ENCODE measurements around the gene GPR87.
A peak's percentile ranks its signal among the peaks of the same experiment; 100 is the strongest.

Gene GPR87

GRCh38 chr3:151281671-151282324, 34.8 kb downstream of the GPR87 start:
- DNase-seq, result no peak

GRCh38 chr3:151278230-151278629, 38.4 kb downstream of the GPR87 start, which contains the start of gene P2RY14:
P2RY14 (minus strand) TSS chr3:151278542; CDS start chr3:151214316, 64,226 bp downstream.
- DNase-seq, result no peak

GRCh38 chr3:151276687-151277042, 40.0 kb downstream of the GPR87 start:
- peak; percentile 11 for DNase-seq

DNA sequence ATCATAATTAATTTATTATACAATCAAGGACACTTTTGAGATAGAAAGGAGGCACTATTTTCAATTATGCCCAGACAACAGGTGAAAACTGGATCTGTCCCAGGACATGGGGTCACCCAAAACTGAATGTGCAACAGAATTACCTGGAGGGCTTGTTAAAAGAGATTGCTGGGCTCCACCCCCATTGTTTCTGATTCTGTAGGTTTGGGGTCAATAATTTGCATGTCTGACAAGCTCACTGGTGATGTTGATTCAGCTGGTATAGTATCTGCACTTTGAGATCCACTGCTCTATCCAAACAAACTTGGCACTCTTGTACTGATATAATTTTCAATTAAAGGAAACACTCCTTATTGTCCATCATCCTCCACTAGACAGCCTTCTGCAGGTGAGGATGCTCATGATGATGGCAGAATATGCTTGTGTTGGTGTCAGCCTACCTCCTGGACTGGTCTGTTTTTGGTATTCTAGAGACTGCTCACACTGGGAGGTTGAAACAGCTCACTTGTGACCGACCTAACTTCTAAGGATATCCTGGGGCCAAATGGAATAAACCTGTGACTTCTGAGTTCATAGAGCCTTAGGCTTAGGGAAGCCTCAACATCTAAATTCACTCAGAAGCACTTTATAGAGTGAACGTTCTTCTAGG, 40.5 kb downstream of the GPR87 start:
- peak; percentile 62 for DNase-seq

DNA sequence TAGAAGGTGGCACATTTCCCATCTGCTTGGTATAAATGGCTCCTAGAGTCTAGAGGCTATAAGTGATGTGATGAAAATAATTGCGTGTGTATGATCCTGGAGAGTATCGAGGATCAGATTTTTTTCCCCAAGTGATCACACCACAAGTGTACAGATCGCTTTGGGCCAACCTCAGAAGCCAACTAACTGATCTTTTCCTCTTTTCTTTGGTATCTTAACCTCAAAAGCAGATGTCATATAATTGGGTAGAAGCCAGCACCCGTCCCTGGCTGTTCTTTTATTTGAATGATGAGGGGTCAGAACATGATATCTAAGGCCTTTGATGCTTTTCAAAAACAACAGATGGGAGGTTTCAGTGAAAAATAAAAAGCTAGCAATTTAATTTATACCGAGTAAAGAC, 41.5 kb downstream of the GPR87 start:
- peak; percentile 71 for DNase-seq

DNA sequence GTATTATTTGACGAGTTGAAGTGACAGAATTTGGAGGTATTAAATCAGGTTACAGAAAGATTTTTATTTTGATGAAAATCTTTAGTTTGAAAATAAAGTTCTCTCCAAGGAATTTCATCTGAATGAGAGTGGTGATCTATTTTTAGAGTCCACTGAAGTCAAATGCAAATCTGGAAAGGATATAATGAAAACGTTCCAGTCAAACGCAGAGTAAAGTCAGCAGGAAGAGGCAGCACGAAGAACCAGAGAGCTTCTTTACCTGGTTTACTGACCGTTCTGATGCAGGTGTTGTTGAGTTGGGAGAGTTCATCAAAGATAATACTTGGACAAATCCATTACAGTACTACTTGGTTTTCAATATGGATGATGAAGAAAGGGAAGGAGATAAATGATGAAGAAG, 47.0 kb downstream of the GPR87 start:
- DNase-seq, result no peak

GRCh38 chr3:151268267-151269235, 48.1 kb downstream of the GPR87 start:
- DNase-seq, result no peak

DNA sequence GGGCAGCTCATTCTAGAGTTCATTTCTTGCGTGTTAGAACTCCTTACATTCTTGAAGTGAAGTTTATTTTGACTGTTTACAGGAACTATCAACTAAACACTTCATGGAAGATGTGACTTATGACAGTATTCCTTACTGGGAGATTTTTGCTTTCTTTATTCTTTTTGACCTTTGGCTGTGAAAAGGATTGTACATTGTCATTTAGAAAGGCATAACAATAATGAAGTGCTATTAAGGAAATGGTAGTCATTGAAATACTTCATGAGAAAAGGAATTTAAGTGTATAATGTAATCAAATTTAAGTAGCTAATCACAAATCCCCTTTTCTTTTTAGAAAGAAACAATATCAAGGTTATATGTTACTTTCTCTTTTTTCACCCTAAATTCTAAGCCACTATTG, 49.6 kb downstream of the GPR87 start:
- no peak for DNase-seq

DNA sequence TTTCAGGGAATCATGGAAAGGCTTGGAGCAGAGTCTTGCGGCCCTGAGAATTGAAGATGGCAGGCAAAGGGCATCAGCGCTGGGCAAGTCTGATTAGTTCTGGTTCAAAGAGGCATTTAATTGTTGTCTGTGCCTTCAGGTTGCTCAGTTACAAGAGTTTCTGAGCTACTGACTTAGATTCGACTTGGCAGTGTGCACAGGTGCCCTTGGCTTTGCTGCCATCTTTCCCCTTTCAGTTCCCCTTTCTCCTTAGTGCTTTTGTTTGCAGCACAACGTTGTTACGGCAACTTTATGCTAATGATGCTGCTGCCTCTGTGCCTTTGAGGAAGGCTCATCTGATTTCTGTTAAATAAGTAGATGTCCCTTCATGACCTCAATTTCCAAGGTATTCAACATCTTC, 50.8 kb downstream of the GPR87 start:
- peak; percentile 2 for DNase-seq

DNA sequence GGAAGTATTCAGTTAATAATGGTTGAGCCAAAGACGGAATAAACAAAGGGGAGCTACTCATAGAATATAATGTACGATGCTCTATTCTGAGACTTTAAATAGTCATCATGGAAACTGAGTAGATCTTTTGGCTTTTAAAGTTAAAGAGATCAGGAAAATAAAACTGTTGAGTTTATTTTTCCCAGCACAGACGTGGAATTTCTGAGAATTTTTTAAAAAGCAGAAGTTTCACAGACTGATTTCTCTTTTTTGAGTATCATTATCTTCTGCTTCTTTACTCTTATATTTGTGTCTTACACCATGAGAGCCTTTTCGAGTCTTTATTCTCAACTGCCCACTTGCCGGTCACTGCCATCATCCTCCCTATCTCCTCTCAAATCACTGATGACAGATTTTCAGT, 51.5 kb downstream of the GPR87 start:
- DNase-seq, result no peak

- DNase-seq, result no peak
These were observed 52.0 kb downstream of the GPR87 start for GRCh38 chr3:151264605-151265004.

GRCh38 chr3:151262871-151263525, 53.6 kb downstream of the GPR87 start:
- no peak for DNase-seq

DNA sequence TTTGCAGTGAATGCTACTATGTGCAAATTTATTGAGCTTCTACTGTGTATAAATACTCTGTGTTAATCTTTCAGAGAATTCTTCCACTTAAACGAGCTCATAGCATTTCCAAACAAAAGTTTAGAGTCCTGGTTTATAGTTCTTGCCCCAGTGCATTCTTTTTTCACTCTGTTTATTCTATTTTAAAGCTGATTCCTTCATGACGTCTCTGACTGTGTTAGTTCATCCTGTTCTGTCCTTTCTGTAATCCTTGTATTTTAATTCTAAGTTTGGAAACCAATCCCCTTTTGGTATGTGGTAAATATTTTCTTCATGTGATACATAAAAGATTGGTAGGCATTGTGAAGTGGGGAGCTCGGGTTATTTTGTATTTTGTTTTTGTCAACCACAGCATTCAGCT, 57.0 kb downstream of the GPR87 start:
- DNase-seq, result no peak

DNA sequence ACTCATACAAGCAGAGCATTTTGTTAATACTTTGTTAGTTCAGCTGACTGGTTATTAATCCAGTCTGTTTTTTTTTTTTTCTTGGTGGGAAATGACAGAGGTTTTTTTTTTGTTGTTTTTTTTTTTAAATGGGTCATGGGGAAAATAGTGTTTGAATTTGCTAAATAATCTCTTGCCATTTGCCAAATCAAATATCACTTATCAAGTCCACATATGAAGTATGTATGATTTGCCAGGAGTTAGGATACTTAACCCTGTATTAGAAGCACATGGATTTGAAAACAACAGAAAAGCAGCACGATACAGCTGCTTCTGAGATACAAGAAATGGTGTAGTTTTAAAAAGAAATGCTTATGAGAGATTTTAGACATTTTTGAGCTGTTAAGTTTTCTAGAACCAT, 59.9 kb downstream of the GPR87 start:
- no peak for DNase-seq

DNA sequence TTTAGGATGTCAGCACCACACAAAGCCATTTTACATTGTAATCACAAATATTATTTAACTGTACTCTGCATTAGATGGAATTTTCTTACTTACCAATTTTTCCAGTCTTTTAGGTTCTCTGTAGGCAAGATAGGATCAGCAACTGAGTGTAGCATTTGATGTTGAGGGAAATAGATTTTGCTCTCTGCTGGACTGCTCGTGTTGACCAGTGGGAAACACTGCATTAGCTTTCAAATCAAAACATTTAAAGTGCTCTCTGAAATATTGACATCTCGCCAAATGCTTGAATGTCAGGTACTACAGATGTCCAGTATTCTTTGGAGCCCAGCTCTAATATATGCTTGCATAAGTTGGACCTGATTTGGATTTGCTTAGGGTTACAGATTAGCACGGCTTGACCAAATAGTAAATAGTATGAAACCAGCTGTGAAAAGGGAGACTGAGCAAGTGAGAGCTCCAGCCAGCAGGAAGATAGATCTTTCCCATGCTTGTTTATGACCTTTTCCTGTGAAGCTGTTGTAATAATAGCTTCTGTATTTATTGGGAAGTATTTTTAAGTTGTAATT, 67.8 kb downstream of the GPR87 start:
- peak; percentile 2 for DNase-seq

Data from NCI-H69 (cell line).